Stimulated activated CD4-positive, alpha-beta T cell treated with anti-CD3 and anti-CD28 coated beads, TNF-alpha, amount 100 ng/mL, for 48 hours (primary cell): ENCODE data around the gene ECI1.
A peak's percentile ranks its signal among the peaks of the same experiment; 100 is the strongest.

Source experiments
- DNase-seq, 3 donors: peaks; one replicate each; pipeline ENCODE4 v3.0.0-alpha.2; 2020; ENCODE audit warnings: low read depth in 3 of 3

Gene ECI1, protein sequence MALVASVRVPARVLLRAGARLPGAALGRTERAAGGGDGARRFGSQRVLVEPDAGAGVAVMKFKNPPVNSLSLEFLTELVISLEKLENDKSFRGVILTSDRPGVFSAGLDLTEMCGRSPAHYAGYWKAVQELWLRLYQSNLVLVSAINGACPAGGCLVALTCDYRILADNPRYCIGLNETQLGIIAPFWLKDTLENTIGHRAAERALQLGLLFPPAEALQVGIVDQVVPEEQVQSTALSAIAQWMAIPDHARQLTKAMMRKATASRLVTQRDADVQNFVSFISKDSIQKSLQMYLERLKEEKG

DNA sequence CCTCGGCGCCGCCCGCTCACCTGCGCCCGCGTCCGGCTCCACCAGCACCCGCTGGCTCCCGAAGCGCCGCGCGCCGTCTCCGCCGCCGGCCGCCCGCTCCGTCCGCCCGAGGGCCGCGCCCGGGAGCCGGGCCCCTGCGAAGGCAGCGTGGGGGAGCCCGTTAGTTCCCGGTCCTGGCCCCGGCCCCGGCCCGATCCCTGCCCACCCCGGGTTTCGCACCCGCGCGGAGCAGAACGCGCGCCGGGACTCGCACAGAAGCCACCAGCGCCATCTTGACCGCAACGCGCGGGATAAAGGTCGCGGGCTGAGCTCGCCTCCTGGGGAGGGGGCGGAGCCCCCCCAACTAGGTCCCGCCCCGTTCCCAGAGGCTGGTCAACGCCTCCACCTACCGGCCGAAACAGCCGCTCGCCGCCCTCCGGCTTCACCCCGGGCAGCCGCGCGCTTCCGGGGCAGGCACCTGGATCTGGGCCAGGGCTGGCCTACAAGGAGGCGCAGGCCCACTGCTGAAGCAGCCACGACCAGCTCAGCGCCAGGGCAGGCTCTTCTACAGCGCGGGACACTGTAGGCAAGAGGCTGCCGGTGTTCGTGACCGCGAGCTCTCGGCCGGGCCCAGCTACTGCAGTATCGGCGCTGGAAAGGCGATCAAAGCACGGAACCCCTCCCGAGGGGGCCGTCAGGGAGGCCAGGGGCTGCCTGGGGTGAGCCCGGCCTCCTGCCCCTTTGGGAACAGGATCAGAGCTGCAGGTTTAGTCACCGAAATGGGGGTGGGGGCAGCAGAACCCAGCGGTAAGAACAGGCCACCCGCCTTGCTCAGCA lies at the start of gene ECI1:
Gene ECI1, minus strand, starts transcription at position 292 of the 816 bp plus-strand sequence. Its CDS starts 21 bp downstream, at position 271.
- DNase-seq = peak; percentile 74 to 82 (median 79)

GRCh38 chr16:2299915-2300192 lies 48.5 kb upstream of the ECI1 start:
- no peak for DNase-seq

DNA sequence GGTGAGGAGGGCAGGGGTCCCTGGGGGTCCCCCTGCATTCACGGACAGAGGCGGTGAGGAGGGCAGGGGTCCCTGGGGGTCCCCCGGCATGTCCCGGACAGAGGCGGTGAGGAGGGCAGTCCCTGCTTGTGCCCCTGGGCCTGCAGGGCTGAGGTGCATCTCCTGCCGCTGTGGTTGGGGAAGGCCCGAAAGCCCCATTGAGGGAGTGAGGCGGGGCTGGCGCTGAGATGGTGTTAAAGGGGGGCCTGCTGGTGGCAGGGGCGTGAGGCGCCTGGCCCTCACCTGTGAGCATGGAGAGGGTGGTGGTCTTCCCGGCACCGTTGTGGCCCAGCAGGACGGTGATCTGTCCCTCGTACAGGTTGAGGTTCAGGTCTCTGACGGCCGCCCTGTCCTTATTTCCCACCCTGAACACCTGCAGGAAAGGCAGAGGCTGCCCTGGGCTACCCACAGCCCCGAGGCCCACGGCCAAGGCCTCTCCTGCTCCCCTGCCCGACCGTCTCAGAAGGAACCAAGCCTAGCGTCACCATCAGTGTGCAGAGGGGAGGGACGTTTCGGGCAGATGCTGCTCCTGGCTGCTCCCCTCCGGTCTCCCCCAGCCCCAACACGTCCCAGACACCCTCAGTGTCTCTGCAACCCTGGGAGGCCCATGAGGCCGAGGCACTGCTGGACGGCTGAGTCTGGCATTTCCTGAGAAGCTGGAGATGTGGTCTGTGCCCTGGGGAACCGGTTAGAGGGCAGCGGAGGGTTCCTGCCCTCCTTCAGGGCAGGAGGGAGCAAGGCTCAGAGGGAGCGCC lies 47.9 kb upstream of the ECI1 start:
- DNase-seq = no peak

- no peak for DNase-seq
These were observed 47.2 kb upstream of the ECI1 start for GRCh38 chr16:2298621-2299020.

DNA sequence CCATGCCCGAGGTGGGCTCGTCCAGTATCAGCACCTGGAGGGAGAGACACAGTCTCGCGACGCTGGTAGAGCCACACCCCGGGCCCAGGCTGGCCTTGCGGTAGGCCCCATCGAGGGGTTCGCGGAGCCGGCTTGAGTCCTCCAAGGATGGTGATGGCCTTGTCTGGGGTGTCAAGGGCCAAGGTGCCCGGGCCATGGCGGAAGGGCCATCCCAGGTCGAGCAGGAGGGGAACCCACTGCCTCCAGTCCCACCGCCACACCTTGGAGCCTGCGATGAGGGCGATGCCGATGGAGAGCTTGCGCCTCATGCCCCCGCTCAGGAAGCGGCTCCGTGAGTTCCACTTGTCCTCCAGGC lies 46.1 kb upstream of the ECI1 start:
- DNase-seq = no peak

GRCh38 chr16:2296661-2297505 lies 45.5 kb upstream of the ECI1 start:
- peak in 2 of 3 donors; percentile 3 to 15 for DNase-seq

DNA sequence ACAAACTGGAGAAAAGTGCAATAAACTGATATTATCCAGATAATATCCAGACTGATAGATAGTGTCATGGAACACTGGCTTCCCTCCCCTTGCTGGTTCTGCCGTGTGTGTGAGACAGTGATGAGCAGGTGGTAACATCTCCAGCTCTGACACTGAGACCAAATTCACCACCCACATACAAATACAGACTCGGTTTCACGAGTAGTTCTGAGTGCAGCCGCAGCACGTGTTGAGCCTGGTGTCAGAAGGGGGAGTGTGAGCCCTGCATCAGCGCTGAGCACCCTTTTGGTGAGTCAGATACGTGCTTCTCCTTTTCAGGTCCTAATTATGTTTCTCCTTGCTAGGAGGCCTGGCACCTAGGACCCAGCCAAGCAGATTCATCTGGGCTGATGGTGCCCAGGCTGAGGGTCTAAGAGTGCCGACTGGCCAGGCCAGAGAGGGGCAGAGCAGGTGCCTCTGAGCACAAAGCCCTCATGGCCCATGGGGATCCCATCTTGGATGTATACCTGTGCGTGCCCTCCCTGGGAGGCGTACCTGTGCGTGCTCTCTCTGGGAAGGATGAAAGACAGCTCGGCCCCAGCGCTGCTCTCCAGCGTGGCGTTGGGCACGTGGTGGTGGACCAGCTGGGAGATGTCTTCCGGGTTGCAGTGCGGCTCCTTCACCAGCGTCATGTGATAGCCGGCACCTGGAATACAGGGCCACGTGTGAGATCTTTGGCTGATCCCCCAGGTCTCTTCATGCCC lies 43.8 kb upstream of the ECI1 start:
- DNase-seq = no peak

DNA sequence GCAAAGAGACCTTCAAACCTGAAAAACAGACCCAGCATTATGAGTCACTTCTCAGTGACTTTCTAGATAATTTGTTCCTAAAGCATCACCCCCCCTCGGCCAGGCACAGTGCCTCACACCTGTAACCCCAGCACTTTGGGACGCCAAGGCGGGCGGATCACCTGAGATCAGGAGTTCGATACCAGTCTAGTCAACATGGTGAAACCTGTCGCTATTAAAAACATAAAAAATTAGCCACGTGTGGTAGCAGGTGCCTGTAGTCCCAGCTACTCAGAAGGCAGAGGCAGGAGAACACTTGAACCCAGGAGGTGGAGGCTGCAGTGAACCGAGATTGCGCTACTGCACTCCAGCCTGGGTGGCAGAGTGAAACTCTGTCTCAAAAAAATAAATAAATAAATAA lies 40.8 kb upstream of the ECI1 start:
- DNase-seq = no peak

DNA sequence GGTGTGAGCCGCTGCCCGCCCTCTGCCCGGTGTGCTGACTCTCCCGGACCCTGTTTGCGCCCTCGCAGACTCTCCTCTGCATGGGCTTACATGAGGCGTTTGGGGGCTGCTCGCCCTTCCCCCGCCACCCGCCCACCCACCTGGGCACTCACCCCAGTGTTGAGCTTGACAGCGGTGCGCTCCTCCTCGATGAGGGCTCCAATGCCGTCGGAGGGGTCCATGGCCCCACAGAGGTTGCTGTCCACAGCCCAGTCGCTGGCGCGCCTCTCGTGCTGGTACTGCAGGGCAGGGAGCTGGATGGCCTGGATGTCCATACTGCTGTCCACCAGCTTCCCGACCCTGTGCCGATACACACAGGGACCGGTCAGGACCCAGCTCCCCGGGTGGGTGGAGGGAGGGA lies 37.9 kb upstream of the ECI1 start:
- no peak for DNase-seq

- no peak for DNase-seq
These were observed 37.3 kb upstream of the ECI1 start for GRCh38 chr16:2288726-2289125.

- no peak for DNase-seq
These were observed 36.6 kb upstream of the ECI1 start for GRCh38 chr16:2287916-2288547.

GRCh38 chr16:2286550-2286949 lies 35.2 kb upstream of the ECI1 start:
- DNase-seq = no peak

GRCh38 chr16:2285731-2286191 lies 34.4 kb upstream of the ECI1 start:
- no peak for DNase-seq

DNA sequence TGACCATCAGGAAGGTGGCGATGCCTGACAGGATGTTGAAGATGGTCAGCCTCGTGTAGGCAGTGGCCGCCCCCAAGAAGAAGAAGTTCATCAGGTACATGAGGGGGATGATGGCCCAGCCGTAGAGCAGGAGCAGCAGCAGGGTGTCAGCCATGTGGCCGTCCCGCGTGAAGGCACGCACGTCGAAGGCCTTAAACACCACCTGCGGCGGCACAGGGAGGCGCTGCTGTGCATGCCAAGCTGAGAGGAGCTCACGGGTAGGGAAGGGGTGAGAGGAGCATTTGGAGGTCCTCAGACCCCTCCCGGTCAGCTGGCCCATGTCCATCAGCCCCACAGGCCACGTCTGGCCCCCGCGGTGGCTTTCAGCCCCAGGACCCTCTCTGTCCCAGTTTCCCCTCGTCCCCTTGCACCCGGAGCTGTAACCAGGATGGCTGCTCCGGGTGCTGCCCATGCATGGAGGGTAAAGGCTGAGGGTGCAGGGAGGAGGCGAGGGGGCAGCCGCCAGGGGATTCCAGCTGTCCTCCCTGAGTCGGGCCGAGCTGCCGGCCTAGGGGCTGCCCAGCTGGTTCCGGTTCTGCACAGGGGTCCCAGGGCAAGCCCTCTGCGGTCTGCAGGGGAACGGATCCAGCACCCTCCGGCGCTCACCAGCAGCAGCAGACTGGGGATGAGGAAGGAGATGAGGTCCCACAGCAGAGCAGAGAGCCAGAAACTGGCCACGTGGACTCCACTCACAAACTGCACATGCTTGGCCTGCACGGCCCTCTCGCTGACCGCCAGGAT lies 33.6 kb upstream of the ECI1 start:
- DNase-seq = no peak

GRCh38 chr16:2284001-2284770 lies 32.8 kb upstream of the ECI1 start:
- no peak for DNase-seq

DNA sequence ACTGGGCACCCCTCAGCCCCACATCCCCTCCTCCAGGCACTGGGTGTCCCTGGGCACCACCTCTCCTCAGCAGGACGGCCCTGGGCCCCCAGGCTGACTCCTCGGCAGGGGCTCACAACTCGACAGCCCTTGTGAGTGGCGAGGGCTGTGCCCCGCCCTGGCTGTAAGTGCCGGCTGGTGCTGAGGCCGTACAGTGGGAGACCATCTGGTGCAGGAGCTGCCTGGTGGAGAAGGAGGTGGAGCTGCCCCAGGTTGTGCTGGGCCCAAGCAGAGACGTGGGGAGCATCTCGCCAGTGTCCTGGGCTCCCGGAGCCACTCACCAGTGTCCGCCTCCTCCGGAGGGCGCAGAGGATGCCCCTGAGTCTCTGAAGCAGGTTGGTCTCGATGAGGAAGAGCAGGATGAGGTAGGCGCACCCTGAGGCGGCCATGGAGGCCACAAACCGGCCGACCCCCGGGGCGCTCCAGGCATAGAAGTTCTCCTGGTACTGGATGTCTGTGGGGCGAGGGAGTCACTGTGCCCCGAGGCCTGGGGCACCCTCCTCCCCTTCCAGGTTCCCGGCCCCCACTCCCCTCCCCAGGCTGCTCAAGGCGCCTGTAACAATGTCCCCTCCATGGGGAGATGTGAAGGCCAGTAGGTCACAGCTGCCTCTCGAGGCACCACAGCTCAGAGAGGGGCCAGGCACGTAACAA lies 31.6 kb upstream of the ECI1 start:
- DNase-seq = no peak

DNA sequence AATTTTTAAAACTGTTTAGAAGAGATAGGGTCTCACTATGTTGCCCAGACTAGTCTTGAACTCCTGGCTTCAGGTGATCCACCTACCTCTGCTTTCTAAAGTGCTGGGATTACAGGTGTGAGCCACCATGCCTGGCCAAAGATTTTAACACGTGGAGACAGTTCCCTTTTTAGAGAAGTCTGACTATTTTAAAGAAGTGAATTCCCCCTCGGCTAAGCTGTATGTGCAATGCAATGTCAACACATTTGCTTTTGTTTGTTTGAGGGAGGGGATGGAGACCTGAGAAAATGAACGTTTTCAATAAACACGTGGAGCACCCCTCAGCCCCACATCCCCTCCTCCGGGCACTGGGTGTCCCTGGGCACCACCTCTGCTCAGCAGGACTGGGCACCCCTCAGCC lies 30.9 kb upstream of the ECI1 start:
- no peak for DNase-seq

DNA sequence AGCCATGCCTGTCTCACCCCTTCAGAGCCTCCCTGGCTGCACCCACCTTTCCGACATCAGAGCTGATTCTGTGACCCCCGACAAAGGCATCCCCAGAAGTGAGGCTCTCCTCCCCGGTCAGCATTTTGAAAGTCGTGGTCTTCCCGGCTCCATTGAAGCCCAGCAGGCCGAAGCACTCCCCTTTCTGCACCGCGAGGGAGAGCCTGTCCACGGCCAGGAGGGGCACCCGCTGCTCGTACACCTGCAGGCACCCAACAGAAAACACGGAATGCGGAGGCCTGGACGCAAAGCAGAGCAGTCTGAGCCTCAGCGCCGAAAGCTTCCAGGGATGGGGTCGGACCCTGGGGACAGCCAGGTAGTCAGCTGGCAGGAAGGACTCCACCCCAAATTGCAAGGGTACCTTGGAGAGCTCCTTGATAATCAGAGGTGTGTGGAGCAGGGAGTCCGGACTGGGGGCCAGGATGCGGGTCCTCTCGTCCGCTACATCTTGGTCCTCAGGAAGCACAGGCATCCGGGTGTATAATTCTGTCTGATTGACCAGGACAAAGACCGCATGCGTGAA lies 29.7 kb upstream of the ECI1 start:
- no peak for DNase-seq
